NCI-H1694 (cell line): ENCODE results near the gene SCYL1.

ENCODE experiments used
- DNase-seq: peaks from one replicate; lab custom pipeline; 2025; lab: John Stamatoyannopoulos, UW

The SCYL1 gene

GRCh38 chr11:65493367-65494176 is 31.3 kb upstream of the SCYL1 start:
- DNase-seq: no peak

GRCh38 chr11:65496304-65497140 is 28.4 kb upstream of the SCYL1 start:
- peak; percentile 30 for DNase-seq

- DNase-seq: peak; percentile 98
Observed at GRCh38 chr11:65497141-65498041, 27.5 kb upstream of the SCYL1 start.

- peak; percentile 44 for DNase-seq
Observed at GRCh38 chr11:65498042-65498726, 26.7 kb upstream of the SCYL1 start.

GRCh38 chr11:65498727-65498976 is 26.2 kb upstream of the SCYL1 start:
- no peak for DNase-seq

GRCh38 chr11:65498977-65499712 is 25.7 kb upstream of the SCYL1 start, which contains the start of gene MALAT1:
TSS of gene MALAT1 (plus strand) at chr11:65499045.
- DNase-seq: peak; percentile 64

- DNase-seq: no peak
Observed at GRCh38 chr11:65499713-65500386, 25.0 kb upstream of the SCYL1 start.

GRCh38 chr11:65500387-65501185 is 24.3 kb upstream of the SCYL1 start:
- peak; percentile 56 for DNase-seq

GRCh38 chr11:65501186-65501471 is 23.8 kb upstream of the SCYL1 start:
- DNase-seq: no peak

- DNase-seq: no peak
Observed at GRCh38 chr11:65501472-65502273, 23.2 kb upstream of the SCYL1 start.

GRCh38 chr11:65502274-65502554 is 22.7 kb upstream of the SCYL1 start:
- no peak for DNase-seq

GRCh38 chr11:65502555-65503367 is 22.1 kb upstream of the SCYL1 start:
- DNase-seq: no peak

- DNase-seq: no peak
Observed at GRCh38 chr11:65503368-65503948, 21.4 kb upstream of the SCYL1 start.

GRCh38 chr11:65503949-65504673 is 20.8 kb upstream of the SCYL1 start:
- DNase-seq: no peak

- no peak for DNase-seq
Observed at GRCh38 chr11:65504674-65505465, 20.0 kb upstream of the SCYL1 start.
